HCEC 1CT (cell line): ENCODE data around the gene ALG8.
A peak's percentile ranks its signal among the peaks of the same experiment; 100 is the strongest.
"Not testable (repeated sequence)": the region's sequence is repeated elsewhere in the genome, so short reads cannot be mapped to it uniquely, and the experiment has no call there.

Experiments
- DNase-seq: peaks from one replicate; pipeline ENCODE4 v3.0.0-alpha.2; 2017

ALG8 gene

DNA sequence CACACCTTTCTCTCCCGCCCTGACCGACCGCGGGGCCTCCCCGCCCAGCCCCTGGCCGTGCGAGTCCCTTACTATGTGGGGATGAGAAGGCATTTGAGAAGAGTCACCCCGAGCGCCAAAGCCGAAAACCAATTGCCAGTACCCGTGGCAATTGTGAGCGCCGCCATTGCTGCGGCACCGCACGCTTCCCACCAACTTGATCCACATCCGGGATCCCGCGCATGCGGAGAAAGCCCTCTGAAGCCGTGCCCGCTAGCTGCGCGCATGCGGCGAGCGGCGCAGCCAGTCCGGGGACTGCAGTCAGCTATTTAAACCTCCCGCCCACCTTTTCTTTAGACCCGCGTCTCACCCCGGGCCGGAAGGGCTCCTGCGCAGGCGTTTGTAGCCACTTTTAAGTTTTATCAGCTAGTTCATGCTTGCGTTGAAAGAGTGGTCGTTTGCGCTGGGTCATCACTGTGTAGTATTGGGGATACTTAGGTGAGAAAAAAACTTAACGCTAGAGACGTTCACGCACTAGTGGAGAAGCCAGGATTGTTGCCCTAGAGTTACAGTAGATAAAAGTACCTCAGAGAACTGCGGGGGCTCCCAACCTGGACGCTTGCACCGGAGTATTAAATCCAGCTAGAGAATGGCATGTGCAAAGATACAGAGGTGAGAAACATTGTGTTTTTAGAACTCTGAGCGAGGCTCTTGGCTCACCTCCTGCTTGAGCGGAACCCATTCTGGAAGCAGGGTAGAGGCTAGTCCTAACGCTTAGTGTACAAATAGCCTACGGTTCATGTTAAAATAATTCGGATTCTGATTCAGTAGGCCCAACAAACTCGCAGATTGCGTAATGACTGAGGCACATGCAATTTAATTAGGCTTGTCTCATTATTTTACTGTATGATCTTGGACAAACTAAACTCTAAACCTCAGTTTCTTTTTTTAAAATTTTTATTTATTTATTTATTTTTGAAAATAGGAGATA is at the start of gene ALG8:
Gene ALG8 (minus strand): TSS at position 205 of the 970 bp plus-strand sequence. CDS start 38 bp downstream, at position 167.
- DNase-seq, result peak; percentile 90

DNA sequence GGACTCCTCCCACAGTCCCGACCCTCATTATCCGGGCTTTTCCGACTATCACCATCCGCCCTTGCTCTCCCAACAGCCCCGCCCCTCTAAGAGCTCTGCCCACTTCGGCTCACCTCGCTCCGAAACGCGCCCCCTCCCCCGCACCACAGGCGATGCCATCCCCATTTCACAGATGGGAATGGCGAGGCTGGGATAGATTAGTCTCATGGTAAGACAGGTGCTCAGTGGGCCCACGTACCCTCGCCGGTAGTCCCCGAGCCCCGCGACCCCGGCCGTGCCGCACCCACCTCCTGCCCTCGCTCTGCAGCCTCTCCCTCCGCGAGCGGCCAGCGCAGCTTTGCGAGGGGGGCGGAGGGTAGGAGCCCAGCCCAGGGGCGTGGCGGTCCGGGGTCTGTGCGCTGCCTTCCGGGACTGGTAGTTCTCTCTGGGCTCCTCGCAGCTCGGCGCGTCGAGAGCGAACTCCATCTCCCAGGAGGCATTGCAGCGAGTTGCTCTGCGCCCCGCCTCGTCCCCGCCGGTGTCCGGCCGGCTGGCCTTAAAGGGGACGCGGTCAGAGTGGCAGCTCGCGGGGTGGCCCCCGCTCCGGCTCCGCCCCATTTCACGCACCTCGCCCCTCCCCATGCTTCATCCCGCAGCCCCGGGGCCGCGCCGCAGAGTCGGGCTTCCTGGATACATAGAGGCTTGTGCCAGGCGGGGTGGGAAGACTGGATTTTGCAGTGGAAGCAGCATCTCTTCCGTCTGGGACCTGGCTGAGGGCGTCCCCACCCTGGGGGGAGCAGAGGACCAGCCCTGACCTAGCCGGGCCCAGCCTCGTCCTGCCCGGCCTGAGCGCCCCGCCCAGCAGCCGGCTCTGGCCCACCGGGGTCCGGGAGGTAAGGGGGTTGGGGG is 49.1 kb upstream of the ALG8 start, which contains the start of the genes KCTD21 and USP35:
Gene KCTD21 (minus strand): TSS at position 341 of the 888 bp plus-strand sequence. CDS start 14,072 bp downstream, outside the sequence.
Gene USP35 (plus strand): TSS at position 634 of the 888 bp plus-strand sequence. CDS start 7,327 bp downstream, outside the sequence.
- DNase-seq, result peak; percentile 98

DNA sequence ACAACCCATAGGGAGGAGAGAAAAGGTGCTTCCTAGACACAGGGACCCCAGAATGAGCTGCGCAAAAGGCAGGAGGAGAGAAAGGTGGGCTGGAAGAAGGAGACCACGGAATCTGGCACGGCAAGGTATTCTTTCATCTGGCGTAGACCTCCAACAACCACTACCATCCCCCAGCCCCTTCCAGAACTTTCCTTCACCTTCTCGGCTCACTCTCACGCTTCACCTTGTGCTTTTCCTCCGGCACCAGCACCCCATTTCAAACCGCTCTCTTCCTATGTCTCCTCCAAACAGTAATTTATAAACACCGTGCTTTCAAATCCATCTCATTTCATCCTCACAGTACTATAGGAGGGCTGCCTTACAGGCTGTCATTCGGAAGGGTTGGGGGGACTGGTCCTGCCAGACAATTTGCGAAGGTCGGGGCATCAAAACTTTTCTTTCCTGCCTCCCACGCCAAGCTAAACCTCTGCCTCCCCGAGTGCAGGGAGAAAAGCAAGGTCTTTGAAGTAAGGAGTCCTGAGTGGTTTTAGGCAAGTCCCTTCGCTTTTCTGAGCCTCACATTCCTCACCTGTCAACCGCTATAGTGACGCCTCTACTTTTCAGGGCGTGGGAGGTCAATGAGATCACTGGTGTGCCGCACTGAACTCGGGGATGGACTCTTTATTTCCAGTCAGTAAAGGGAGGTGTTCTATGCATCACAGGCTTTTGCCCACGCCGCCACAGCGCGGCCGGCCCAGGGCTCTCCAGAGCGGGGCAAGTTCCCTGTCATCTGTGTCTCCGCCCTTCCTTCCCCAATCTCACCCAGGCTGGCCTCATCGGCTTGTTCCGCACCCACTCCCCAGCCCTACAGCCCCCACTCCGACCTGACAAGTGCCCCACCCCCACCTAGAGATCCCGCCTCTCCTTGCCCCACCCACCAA is 48.2 kb upstream of the ALG8 start:
- DNase-seq, result no peak

DNA sequence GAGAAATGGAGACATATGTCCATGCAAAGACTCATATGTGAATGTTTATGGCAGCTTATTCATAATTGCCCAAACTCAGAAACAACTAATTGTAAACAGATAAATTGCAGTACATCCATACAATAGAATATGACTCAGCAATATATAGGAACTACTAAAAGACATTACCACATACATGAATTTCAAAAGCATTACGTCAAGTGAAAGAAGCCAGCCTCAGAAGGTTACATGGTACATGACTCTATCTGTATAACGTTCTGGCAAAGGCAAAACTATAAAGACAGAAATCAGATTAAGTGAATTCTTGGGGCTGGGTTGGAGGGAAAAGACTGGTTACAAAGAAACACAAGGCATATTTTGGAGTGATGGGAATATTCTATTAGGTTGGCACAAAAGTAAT is 41.8 kb upstream of the ALG8 start:
- DNase-seq, result peak; percentile 35

DNA sequence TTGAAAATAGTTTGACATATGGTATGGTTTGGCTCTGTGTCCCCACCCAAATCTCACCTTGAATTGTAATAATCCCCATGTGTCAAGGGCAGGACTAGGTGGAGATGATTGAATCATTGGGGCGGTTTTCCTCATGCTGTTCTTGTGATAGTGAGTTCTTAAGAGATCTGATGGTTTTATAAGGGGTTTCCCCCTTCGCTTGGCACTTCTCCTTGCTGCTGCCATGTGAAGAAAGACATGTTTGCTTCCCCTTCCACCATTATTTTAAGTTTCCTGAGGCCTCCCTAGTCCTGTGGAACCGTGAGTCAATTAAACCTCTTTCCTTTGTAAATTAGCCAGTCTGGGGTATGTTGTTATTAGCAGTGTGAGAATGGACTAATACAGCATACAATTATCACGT is 41.3 kb upstream of the ALG8 start:
- no peak for DNase-seq

DNA sequence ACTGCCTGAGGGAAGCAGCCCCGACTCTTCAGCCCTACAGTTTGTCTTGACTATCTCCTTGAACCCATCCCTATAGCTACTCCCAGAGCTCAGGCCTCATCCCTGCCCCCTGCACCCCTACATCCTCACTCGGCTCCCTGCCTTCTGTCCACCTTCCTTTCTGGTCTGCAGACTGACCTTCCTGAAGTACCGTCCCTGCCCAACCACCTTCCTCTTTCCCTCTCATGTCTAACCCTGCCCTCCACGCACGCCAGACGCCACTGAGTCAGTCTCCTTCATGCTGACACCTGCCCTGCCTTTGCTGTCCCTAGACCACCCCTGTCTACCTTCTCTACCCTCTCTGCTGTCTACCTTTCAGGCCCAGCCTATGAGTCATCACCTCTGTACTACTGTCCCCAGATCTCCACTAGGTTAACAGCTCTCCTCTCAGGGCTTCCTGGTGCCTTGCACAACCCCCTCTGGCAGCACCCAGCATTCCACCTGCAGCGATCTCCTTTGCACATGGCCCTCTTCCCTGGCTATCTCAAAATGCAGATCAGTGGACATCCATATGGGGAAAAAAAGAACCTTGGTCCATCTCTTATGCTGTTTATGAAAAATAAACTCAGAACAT is 40.1 kb upstream of the ALG8 start:
- no peak for DNase-seq

DNA sequence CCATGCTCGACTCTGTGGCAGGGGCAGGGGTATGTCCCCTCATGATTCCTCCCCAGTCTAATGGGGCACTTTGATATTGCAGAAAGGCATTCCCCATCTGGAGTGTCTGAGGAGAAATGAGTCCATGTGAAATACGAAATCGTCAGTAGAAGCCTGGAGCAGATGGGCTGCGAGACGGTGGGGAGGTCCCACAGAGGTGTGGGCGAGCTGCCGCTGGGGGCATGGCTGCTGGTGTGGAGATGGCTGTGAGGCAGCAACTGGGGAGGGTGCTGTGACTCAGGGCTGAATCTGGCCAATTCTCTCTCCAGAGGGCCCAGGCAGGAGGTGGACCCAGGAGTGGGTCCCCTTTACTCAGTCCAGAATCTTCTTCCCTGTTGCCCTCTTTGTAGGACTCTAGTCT is 37.8 kb upstream of the ALG8 start:
- DNase-seq, result no peak

DNA sequence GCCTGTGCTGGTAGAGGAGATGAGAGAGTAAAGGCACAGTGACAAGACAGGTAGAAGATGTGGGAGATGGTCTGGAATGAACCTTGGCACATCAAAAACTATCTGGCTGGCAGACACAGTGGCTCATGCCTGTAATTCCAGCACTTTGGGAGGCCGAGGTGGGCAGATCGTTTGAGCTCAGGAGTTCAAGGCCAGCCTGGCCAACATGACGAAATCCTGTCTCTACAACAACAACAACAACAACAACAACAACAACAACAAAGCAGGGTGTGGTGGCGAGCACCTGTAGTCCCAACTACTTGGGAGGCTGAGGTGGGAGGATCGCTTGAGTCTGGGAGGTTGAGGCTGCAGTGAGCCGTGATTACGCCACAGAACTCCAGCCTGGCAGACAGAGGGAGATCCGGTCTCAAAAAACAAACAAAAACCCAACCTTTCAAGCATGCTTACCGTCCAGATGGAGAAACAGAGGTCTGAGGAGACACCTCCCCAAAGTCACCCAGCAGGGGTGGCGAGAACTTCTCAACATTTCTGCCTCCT is 37.2 kb upstream of the ALG8 start:
- DNase-seq, result no peak

DNA sequence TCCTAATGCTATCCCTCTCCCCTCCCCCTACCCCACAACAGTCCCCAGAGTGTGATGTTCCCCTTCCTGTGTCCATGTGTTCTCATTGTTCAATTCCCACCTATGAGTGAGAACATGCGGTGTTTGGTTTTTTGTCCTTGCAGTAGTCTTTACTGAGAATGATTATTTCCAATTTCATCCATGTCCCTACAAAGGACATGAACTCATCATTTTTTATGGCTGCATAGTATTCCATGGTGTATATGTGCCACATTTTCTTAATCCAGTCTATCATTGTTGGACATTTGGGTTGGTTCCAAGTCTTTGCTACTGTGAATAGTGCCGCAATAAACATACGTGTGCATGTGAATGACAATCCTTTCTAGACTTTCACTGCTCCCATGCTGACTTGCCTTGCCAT is 36.4 kb upstream of the ALG8 start:
- not testable (repeated sequence) for DNase-seq

DNA sequence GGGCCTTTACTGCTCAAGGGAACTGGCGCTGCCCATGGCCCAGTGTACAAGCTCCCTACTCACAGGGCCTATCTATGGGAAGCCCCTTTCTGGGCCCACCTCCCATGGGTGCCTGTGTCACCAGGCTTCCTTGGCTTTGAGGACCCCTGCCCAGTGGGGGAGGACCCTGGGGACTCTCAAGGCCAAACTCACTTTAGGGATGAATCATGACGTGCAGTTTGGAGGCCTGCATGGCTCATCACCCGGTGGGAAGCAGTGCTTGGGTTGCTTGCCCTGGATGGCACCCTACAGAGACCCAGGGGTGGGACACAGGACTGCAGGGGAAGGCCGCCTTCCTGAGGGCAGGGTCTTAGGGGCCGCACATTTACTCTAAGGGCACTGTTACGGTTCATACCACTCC is 32.5 kb upstream of the ALG8 start:
- no peak for DNase-seq

DNA sequence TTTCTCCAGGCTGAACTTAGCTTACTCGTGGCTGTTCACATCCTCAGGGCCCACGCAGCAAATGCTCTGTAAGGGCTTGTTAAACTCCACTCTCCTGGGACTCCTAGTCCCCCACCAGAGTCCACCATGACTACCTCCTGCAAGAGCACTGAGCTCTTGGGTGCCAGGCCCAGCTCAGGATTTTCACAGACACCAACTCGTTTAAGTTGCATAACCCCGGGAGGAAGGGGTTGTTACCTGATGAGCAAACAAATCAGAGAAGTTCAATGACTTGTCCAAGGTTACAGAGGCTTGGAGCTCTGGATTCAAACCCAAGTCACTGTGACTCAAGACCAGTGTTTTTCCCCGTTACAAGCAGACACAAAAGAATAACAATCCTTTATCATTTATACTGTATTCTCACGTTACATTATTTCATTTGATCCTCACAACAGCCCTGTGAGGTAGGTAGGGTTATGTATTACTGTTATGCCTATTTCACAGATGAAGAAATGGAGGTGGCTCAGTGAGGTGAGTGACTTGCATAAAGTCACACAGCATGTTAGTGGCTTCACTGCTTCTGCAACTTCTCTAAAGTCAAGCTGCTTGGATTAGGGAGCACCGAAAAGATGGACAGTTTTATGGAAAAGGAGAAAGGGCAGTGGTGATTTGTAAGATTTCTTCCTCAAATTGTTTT is 31.6 kb upstream of the ALG8 start:
- DNase-seq, result no peak

DNA sequence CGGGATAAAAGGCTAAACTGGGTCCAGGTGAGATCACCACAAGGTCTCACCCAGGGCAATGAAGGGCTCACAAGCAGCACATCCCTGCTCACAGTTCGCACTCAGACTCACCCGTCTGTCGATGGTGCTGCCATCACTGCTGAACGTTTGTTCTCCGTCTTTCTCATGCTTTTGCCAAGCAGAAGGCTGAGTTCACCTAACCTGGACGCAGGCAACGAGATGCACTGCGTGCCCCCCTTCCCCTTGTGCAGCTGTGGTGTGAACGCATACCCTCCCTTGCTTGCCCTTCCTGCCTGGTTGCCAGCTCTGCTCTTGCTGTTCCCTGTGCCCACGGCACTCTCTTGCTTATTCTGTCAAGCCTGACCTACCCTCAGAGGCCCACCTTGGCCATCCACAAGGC is 31.0 kb upstream of the ALG8 start:
- no peak for DNase-seq

DNA sequence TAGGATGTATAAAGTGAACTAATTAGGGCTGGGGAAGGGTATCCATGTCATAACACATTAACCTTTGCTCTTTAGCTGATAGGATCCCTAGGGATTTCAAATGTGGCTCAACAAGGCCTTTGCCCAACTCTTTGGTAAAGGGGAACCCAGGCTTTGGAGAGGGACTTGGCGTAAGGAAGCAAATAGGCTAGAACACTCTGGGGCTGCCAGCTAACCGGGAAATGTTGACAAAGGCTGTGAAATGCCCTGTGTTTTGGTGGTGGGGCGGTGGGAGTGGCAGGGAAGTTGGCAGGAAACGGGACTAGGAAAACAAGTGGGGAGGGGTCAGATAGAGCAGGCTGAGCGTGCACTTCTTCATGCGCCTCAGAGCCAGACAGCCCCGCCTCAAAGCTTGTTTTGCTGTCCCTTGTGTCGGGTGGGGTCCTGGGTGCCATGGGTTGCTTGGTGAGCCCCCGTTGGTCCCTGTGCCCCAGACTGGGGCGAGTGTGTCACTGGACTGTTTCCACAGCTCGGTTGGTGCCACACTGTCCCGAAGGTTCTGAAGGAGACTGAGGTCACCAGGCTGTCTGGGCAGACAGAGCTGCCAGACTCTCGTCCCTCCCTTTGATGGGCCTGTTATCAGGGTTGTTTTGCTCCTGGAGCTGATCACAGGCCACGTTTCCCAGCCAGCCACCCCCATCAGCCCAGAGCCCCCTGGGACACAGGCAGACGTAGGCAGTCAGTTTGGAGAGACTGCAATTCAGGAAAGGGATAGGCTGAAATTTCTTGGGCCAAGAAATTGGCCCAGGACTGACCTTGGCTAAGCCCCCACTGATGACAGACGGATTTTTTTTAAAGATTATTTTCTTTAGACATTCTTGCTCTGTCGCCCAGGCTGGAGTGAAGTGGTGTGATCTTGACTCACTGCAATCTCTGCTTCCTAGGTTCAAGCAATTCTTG is 29.4 kb upstream of the ALG8 start:
- DNase-seq, result peak; percentile 34

DNA sequence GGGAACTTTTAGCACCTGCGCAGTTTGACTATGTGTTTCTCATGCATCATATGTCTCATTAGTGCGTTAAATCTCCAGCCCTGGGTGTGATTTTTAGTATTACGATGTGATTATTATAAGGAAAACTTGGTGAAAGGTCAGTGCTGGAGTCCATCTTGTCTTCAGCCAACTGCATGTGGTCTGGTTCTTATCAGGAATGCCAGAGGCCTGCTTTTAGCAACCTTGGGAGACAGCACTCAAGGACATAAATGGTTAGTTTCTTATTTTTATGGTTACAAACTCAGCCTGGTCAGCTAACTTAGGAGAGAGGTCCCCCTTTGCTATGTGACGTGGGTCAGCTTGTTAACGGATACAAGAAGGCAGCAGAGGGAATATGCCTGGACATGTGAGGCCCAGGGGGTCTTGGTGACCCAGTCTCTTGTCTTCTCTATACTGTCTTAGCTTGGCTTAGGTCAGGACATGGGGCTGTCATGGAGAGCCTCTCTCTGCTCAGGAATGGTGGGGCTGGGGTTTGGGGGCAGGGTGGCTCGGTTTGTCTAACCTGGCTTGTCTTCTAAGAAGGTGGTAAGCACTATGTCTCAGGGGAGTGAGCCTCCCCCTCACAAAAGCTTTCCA is 27.5 kb upstream of the ALG8 start:
- no peak for DNase-seq

DNA sequence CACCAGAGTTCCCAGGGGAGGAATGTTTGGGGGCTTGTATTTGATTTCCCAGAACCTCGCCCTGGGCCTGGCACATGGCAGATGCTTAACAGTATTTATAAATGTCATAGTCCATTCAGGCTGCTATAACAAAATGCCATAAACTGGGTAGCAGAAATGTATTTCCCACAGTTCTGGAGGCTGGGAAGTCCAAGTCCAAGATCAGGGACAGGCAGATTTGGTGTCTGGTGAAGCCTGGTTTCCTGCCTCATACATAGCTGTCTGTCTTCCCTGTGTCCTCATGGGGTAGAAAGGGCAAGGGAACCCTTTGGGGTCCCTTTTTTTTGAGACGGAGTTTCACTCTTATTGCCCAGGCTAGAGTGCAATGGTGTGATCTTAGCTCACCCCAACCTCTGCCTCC is 25.0 kb upstream of the ALG8 start:
- DNase-seq, result no peak

DNA sequence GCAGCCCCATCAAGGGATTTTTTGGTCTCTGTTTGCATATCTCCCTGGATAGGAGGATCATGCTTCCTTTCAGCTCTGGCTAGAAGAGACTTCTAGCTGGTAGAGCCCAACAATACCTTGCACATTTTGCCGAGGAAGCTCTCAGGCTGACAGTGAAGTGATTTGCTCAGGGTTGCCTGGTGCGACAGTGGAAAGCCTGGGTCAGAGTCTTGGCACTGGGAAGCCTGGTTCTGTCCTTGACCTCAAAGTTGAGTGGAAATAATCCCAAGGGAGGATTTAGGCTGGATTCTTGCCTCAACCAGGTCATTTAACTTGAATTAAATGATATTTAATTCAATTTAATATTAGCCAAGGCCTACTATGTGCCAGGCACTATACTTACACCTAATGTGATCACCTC is 24.4 kb upstream of the ALG8 start:
- no peak for DNase-seq

DNA sequence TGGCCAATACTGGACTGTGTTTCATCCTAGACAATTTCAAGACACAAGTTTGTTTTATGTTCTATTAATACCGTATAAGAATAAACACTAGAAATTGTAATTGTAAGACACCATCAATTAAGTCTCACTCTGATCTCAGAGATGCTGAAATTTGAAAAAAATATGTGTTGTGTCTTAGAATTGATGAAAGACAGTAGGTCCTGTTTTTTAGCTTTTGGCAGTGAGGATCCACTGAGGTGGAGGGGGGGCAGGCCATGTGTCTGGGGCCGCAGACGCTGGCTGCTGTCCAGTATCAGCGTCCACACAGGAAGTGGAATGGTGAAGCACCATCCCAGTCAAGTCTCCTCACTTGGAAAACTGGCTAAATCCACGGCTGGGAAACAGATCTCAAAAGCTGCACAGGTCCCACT is 22.5 kb upstream of the ALG8 start:
- DNase-seq, result no peak

DNA sequence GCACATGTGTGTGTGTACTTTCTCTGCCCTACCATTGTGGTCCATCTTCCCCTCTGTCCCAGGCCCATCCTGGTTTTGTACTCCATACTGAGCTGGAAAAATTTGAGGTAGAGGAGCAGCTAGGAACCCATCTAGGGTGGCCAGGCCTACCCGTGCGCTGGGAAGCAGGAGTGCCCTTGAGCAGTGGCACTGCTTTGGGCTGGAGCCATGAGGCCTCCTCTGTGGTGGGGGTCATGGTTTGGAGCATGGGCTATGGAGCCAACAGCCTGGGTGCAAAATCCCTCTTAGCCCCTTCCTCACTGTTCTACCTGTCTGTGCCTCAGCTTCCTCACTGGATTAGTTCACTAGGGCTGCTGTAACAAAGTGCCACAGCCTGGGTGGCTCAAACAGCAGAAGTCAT is 21.9 kb upstream of the ALG8 start:
- DNase-seq, result no peak

DNA sequence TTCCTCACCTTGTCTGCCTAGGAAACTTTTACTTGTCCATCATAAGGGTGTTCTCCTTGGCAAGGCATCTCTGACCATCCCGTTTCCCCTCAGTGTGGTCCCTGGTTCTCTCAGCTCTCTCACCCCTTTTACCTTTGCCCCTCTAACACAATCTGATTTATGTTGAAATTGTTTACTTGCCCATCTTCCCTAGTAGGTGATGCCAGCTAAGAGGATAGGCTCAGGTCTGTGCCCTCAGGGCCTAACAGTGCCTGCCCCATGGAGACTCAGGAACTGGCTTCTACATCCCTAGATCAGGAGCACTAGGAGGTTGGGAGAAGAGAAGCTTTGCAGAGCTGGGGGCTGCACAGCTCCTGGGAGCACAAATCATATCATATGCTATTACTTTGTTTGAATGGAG is 21.1 kb upstream of the ALG8 start:
- DNase-seq, result no peak
